ENCODE data around the gene FSTL3.
"Not testable (repeated sequence)": the region's sequence is repeated elsewhere in the genome, so short reads cannot be mapped to it uniquely, and the experiment has no call there.

Gene FSTL3

DNA sequence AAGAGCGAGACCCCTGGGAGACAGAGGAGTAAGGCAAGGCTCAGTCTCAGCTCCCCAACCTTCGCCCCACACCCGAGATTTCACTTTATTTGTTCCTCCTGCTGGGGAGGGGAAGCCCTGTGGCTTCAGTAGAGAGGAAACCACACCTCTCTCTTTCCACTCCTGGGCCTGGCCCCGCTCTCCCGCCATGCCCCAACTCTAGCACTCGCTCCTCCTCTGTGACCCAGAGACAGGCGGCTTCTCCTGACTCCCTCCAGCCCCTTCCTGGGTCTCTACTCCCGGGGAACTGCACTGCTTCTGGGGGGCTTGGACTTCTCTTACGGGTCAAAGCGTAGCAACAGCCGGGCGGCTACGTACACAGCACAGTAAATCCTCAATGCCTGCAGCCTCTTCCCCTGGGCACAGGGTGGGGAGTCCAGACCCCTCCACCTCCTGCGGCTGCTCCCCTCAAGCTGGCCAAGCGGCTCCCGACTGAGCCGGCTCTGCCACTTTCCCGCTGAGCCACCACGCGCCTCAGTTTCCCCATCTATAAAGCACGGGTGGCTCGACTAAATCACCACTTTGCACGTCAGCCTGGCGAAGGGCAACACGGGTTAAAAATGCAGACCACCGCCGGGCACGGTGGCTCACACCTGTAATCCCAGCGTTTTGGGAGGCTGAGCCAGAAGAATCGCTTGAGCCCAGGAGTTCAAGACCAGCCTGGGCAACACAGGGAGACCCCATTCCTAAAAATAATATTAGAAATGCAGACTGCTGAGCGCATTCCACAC, 14.6 kb upstream of the FSTL3 start:
- peak; percentile 40 for DNase-seq

DNA sequence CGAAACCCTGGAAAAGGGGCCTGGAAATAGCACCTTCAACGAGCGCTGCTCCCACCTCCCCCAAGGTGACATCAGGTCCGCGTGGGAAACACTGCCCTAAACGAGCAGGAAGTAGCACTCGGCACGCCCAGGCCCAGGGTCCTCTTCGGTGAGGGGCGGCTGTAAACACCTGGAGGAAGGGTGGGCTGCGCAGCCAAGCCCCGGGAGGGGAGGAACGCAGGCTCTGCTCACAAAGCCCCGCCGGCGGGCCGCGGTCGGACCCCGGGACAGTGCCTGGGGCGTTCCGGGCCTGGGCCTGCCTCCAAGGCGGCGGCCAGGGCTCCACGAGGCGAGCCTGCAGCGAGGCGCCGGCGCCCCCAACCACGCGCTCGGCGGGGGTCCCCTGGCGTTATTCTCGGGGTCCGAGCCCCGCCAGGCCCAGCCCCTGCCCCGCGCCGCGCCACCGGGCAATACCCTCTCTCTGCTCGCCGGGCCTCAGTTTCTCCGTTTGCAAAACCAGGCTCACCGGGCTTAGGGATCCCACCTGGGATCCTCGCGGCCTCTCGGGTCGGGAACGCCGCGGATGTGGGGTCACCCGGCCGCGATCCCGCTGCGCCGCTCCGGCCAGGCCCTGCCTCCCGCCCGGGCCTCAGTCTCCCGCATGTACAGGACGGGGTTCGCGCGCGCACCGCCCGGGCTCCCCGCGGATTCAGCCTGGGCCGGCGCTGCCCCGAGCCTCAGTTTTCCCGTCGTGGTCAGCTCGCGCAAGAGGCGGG, 13.8 kb upstream of the FSTL3 start:
- DNase-seq = peak; percentile 61

DNA sequence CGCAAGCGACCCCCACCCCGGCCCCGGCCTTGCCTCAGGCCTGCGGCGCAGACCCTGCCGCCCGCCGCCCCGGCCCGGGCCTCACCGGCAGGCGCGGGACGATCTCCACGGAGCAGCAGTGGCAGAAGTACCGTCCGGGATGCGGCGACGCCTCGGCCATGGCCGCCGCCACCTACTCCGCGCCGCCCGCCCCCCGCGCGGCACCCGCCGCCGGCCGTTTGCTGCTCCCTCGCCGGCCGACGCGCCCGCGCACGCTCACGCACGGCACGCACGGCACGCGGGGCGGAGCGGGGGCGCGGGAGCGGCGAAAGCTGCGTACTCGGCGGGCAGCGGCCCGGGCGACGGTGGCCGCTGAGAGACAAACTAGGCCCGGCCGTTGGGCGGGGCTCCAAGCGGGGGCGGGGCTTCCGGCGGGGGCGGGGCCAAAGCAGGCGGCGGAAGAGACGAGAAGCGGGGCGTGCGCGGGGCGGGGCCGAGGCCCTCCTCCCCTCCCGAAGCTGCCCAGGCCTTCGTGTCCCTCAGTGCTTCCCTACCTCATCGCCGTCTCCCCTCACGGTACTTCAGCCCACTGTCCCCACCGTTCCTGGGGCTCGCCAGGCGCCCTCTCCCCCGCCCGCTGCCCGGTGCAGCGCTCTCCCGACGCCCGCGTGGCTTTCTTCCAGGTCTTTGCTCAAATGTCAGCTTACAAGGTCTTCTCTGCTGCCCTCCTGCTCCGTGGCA, 13.1 kb upstream of the FSTL3 start, which contains the start of gene RNF126:
Gene RNF126, minus strand, starts transcription at position 253 of the 720 bp plus-strand sequence. Its CDS starts 93 bp downstream, at position 160.
- DNase-seq = peak; percentile 95

DNA sequence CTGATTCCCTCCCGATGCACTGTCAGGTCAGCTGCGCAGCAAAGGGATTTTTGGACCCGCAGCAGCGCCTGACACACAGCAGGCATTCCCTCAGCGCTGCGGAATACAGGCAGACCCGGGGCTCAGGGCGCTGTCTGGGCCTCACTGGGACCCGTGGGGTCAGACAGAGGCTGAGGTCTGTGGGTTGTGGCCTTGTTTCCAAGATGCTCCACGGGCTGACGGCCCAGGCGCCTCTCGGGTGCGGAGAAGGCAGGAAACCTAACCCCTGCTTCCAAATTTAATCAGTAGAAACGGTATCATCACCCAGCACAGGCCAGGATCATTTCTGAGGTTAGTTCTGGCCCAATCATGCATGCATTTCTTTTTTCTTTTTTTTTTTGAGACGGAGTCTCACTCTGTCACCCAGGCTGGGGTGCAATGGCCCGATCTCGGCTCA, 12.5 kb upstream of the FSTL3 start:
- no peak for DNase-seq

DNA sequence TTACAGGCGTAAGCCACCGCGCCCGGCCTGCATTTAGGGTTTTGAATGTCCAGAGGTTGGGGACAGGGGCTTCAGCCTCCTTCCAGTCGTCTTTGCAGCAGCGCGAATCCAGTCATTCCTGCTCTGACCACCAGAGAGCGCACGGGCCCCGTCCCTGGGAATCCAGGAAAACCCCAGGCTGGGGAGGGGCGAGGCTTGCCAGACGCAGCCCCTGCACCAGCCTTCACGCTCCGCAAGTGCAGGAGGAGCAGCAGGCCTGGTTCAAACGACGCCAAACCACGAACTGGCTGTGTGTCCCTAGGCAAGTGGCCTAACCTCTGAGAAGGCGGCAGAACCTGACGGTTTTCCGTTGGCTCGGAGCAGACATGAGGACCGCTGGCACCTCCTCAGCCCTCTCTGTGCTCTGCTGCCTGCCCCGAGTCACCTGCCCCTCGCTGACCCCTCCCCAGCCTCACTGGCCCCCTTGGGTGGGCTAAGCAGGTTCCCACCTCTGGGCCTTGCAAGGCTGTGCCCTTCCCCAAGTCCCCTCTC, 11.2 kb upstream of the FSTL3 start:
- DNase-seq = peak; percentile 42

DNA sequence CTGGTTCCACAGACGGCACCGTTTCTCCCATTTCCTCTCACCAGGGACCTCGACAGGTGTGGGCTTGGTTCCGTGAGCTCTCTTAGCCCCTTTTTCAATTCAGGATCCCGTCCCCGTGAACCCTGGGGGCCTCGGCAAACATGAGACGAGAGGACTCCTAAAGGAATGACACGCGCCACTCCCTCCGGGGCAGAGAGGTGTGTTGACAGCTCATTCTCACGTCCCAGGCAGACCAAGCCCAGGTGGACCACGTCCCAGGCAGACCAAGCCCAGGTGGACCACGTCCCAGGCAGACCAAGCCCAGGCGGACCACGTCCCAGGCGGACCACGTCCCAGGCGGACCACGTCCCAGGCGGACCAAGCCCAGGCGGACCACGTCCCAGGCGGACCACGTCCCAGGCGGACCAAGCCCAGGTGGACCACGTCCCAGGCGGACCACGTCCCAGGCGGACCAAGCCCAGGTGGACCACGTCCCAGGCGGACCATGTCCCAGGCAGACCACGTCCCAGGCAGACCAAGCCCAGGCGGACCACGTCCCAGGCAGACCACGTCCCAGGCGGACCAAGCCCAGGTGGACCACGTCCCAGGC, 9.1 kb upstream of the FSTL3 start:
- DNase-seq = not testable (repeated sequence)

DNA sequence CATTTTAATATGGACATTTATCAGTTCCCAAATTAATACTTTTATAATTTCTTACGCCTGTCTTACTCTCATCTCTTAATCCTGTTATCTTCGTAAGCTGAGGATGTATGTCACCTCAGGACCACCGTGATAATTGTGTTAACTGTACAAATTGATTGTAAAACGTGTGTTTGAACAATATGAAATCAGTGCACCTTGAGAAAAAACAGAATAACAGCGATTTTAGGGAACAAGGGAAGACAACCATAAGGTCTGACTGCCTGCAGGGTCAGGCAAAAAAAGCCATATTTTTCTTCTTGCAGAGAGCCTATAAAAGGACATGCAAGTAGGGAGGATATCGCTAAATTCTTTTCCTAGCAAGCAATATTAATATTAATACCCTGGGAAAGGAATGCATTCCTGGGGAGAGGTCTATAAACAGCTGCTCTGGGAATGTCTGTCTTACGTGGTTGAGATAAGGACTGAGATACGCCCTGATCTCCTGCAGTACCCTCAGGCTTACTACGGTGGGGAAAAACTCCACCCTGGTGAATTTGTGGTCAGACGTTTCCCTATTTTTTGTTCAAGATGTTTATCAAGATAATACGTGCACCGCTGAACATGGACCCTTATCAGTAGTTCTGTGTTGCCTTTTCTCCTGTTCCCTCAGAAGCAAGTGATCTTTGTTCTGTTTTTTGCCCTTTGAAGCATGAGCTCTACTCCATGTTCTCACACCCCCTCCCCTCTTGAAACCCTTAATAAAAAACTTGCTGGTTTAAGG, 7.3 kb upstream of the FSTL3 start:
- not testable (repeated sequence) for DNase-seq

DNA sequence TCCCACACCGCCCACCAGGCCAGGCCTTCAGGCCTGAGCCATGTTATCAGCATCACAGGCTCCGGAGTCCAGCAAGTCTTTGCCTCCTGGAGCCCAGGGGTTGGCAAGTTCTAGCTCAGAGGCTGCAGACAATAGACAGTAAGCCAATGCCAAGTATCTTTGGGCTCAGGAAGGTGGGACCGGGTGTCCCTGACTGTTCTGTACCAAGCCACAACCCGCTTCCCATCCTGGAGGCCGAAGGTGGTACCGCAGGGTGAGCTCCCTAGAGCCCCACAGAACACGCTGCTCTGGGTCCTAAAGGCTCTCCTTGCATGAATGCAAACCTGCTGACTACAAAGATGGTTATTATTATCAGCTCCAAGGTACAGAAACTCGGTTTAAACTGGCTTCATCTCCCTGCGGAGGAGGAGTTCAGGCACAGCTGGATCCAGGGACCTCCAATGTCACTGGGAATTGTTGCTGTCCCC, 5.5 kb upstream of the FSTL3 start:
- no peak for DNase-seq

DNA sequence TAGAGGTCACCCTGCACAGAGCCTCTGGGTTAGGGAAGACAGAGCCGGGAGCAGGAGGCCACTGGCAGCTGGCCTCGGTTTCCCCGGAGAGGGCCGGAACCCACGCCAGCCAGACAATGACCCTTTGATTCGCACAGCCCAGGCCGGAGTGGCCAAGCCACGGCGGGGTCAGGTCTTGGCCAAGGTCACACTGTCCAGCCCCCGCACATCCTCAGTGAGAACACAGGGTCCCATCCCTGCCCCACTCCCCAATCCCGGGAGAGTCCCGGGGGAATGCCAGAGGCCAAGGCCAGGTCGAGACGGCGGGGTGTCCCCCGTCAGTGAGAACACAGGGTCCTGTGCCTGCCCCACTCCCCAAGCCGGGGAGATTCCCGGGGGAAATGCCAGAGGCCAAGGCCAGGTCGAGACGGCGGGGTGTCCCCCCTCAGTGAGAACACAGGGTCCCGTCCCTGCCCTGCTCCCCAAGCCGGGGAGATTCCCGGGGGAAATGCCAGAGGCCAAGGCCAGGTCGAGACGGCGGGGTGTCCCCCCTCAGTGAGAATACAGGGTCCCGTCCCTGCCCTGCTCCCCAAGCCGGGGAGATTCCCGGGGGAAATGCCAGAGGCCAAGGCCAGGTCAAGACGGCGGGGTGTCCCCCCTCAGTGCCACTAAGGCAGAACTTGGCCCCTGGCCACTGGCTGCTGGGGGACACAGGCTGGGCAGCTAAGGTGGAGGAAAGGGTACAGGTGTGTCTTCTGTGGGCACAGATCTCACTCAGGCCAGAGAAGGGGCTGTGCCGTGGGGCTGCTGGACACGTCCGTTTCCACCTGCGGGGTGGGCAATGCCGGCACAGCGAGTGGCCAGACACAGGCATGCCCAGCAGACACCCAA, 1.7 kb upstream of the FSTL3 start:
- no peak for DNase-seq

DNA sequence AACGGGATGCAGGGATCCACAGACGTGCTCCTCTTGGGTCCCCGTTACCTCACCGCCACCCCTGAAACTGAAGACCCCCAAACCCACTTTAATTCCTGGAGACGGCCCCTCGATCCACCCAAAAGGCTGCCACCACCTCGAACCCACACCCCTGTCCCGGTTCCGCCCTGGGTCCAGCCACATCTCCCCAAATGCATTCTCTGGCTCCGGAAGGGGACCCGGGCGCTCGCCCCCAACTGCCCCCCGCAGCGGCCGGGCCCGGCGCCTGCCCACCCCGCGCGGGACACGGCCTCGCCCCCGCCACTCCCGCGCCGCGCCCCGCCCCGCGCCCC, 219 bp upstream of the FSTL3 start:
- DNase-seq = no peak

DNA sequence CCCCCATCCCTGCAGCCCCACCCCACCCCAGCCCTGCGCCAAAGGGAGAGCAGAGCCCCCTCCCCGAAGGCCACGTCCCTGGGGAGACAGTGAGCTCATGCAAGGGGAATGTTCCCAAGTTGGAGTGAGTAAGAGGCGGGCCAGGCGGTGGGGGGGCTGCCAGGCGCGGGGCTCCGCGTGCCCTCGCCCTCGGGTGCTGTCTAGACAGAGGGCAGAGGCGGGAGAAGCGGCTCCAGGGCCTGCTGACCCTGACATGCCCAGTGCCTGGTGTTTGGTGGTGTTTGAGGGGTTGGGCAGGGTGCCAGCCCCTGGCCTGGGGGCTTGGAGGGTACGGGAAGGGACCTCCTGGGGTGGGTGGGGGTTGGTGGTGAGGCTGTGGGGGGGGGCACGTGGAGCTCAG, 1.0 kb downstream of the FSTL3 start:
- DNase-seq = no peak

DNA sequence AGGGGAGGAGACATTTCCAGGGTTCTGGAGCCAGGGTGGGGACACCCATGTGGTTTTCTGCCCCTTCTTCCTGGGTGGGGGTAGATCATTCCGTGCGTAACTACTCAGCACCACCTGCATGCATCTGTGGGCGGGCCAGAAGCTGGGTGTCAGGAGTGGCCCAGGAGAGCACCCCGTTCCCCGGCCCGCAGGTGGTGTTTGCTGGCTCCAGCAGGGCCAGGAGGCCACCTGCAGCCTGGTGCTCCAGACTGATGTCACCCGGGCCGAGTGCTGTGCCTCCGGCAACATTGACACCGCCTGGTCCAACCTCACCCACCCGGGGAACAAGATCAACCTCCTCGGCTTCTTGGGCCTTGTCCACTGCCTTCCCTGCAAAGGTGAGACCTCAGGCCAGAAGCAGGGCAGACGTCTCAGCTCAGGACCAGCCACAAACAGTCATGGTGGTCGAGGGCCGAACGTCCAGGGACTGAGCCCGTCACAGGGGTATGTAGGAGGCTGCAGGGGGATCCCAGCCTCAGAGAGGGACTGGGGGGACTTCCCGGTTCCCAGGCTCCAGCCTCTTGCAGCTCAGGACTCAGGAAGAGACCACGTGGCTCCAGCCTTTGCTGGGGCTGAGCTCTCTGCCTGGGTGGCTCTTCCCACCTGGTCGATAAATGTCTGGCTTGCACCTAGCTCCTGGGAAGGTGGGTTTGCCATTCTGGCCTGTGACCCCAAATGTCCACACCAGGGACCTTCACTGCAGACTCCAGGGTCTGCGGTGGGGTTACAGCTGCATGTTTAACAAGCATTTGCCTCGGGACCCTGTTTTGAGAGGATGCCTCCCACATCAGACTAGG, 1.6 kb downstream of the FSTL3 start:
- no peak for DNase-seq

DNA sequence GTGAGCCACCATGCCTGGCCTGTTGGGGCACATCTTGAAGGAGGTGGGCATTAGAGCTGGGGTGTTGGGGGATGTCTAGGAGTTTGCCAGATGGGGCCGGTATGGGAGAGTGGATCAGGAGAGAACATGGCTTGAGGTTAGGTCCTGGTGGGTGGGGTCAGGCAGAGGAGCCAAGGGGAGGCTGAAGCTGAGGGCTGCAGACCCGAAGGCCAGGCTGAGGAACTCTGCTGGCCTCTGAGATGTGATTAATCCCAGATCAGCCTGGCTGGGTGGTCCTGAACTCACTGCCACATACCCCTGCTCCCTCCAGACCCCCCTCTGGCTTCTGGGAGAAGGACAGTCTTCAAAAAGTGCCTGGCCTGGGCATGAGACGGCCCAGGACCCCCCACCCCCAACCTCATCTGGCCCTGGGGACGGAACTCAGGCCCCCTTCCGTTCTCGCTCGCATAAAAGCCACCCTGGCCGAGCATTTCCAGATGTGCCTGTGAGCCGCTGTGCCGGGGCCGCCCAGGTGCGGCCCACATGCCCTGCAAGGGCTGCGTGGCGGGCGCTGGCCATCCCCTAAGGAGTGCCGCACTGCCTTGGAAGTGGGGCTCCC, 2.7 kb downstream of the FSTL3 start:
- no peak for DNase-seq

DNA sequence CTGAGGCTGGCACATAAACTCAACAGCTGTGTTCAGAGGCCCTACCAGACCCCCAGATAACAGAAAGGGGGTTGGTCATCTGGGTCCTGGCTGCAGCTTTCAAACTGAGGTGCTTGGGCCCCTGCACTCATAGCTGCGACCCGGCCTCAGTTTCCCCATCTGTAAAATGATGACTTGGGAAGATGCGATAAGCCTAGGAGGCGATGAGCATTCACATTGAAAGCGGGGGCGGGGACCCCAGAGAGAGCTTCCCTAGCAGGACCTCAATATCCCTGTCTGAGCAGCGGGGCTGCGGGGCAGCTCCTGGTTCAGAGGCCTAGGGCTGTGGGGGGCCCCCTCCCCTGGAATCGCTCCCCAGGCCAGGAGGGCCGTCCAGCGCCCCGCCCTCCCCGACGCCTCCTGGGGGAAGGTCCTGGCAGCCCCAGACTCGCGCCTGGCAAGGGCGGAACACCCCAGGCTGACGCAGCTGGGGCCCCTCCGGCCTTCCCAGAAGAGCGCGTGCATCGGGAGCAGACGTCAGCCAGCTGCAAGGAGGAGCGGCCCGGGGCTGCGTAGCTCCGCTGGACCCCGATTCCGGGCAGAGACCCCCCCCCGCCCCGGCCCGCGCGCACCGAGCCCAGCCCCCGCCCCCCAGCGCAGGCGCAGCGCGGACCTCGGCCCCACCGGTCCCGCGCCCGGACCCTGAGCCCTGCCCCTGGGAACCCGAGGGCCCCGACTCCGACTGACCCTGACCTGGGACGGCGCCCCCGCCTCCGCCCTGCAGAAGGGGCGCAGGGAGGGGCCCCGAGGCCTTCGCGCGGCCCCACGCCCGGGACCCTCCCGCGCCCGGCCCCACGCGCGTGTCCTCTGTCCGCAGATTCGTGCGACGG, 3.5 kb downstream of the FSTL3 start:
- no peak for DNase-seq

DNA sequence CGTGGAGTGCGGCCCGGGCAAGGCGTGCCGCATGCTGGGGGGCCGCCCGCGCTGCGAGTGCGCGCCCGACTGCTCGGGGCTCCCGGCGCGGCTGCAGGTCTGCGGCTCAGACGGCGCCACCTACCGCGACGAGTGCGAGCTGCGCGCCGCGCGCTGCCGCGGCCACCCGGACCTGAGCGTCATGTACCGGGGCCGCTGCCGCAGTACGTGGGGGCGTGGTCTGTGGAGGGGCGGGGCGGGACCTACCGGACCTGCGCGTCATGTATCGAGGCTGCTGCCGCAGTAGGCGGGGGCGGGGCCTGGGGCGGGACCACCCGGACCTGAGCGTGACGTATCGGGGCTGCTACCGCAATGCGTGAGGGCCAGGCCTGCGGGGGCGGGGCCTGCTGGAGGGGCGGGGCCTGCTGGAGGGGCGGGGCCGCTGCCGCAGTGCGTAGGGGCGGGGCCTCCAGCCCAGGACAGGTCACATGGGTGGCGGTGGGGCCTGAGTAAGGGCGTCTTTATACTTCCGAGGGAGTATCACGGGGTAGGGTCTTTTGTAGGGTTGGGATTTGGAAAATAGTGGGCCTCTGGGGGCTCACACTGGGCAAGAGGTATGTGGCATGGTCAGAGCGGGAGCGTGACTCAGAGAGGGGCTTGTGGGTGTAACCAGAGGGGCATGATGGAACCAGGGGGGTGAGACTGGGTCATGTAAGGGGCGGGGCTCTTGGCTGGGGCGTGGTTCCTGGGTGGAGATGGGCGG, 4.3 kb downstream of the FSTL3 start:
- DNase-seq = peak; percentile 100

DNA sequence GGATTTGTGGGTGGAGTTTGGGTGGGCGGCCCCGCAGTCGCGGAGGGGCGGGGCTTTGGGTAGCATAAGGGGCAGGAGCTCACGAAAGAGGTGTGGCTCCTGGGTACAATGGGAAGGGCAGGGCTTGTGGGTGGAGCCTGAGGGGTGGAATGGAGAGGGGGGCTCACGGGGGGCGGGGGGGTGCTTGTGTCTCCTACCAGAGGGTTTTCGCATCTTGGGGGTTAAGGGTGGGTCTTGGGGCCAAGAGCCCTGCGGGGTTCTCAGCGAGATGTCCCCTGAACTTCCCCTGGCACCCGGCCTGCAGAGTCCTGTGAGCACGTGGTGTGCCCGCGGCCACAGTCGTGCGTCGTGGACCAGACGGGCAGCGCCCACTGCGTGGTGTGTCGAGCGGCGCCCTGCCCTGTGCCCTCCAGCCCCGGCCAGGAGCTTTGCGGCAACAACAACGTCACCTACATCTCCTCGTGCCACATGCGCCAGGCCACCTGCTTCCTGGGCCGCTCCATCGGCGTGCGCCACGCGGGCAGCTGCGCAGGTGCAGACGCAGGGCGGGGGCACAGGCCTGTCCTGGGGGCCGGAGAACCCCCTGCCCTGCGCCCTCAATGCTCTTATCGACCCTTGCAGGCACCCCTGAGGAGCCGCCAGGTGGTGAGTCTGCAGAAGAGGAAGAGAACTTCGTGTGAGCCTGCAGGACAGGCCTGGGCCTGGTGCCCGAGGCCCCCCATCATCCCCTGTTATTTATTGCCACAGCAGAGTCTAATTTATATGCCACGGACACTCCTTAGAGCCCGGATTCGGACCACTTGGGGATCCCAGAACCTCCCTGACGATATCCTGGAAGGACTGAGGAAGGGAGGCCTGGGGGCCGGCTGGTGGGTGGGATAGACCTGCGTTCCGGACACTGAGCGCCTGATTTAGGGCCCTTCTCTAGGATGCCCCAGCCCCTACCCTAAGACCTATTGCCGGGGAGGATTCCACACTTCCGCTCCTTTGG, 5.1 kb downstream of the FSTL3 start:
- DNase-seq = peak; percentile 69

All from activated gamma-delta T cell (primary cell).